SK-N-SH (cell line): ENCODE measurements around the gene RS1. TPM values are rescaled to one million over a fixed set of nuclear protein-coding genes. Genes with fewer than 3 reads are reported as not detected.

Experiments used
- CTCF ChIA-PET: fragments of 300-600, 350-600 bp; formaldehyde crosslinking; extraction: SDS; loops from one replicate; lab custom pipeline; 2021; lab: Yijun Ruan, JAX
- POLR2A ChIA-PET: fragments of 350-600 bp; sonication (Branson Sonifier 250); formaldehyde crosslinking; extraction: SDS; loops from one replicate; lab custom pipeline; 2020; ENCODE audit warnings: antibody characterized with exemption, inconsistent platforms; lab: Yijun Ruan, JAX
- DNase-seq: peaks from one replicate; pipeline ENCODE4 v3.0.0; 2012
- H2AFZ ChIP-seq: fragments of 200-600 bp; sonication (generic); 2 replicates; pipeline ENCODE4 v1.8.1; 2016; ENCODE audit warnings: antibody characterized with exemption, mild to moderate bottlenecking, low read depth
- H3F3A ChIP-seq: fragments of 200-600 bp; sonication (generic); replicated peaks from 2 replicates; pipeline ENCODE3; 2016; ENCODE audit warnings: antibody characterized with exemption, mild to moderate bottlenecking; ENCODE audit not compliant: insufficient read depth
- H3K27ac ChIP-seq, 2 experiments: fragments of 200-500 bp in 1 of 2; fragments of 200-600 bp in 1 of 2; sonication (Bioruptor generic) in 1 of 2; sonication (generic), shearing (Covaris generic) in 1 of 2; 2 replicates each; pipeline versions ENCODE4 v1.5.1 to v1.6.1; 2014 to 2016; ENCODE audit warnings: low read depth in 2 of 2, inconsistent platforms in 1 of 2, low read length in 1 of 2, mild to moderate bottlenecking in 1 of 2, mixed read lengths in 1 of 2
- H3K27me3 ChIP-seq: fragments of 200-600 bp; sonication (generic), shearing (Covaris generic); 2 replicates; pipeline ENCODE4 v1.6.1; 2016; ENCODE audit warnings: mixed run types; ENCODE audit not compliant: insufficient read depth
- H3K36me3 ChIP-seq, 2 experiments: fragments of 200-500 bp in 1 of 2; fragments of 200-600 bp in 1 of 2; sonication (Bioruptor generic) in 1 of 2; sonication (generic) in 1 of 2; replicated peaks in 1 of 2; 2 replicates each; pipeline versions ENCODE3 to v1.5.1; 2014 to 2016; ENCODE audit warnings: low read length in 1 of 2, mild to moderate bottlenecking in 1 of 2; ENCODE audit not compliant: insufficient read depth in 2 of 2, control insufficient read depth in 1 of 2
- H3K4me1 ChIP-seq, 2 experiments: fragments of 200-500 bp in 1 of 2; fragments of 200-600 bp in 1 of 2; sonication (Bioruptor generic) in 1 of 2; sonication (generic), shearing (Covaris generic) in 1 of 2; 2 replicates each; pipeline versions ENCODE4 v1.5.1 to v1.6.1; 2014 to 2016; ENCODE audit warnings: low read depth in 1 of 2, low read length in 1 of 2, mixed run types in 1 of 2; ENCODE audit not compliant: insufficient read depth in 2 of 2, control insufficient read depth in 1 of 2
- H3K4me2 ChIP-seq: fragments of 200-600 bp; sonication (generic), shearing (Covaris generic); 2 replicates; pipeline ENCODE4 v1.6.1; 2017; ENCODE audit warnings: mixed run types
- H3K4me3 ChIP-seq, 2 experiments: fragments of 200-500 bp in 1 of 2; fragments of 200-600 bp in 1 of 2; sonication (Bioruptor generic) in 1 of 2; sonication (generic), shearing (Covaris generic) in 1 of 2; 2 replicates each; pipeline versions ENCODE4 v1.5.1 to v1.8.1; 2014 to 2016; ENCODE audit warnings: low read depth in 2 of 2, inconsistent platforms in 1 of 2, low read length in 1 of 2, mild to moderate bottlenecking in 1 of 2, mixed read lengths in 1 of 2, moderate library complexity in 1 of 2
- H3K79me2 ChIP-seq: fragments of 200-600 bp; sonication (generic); 2 replicates; pipeline ENCODE4 v1.8.1; 2017; ENCODE audit warnings: mild to moderate bottlenecking; ENCODE audit not compliant: insufficient read depth
- H3K9ac ChIP-seq: fragments of 200-600 bp; sonication (generic); 2 replicates; pipeline ENCODE4 v1.6.1; 2017; ENCODE audit warnings: mixed run types
- H3K9me2 ChIP-seq: fragments of 200-600 bp; sonication (generic); 2 replicates; pipeline ENCODE4 v1.6.1; 2017; ENCODE audit warnings: mixed run types
- H3K9me3 ChIP-seq: fragments of 200-600 bp; sonication (generic); 2 replicates; pipeline ENCODE4 v1.6.1; 2017; ENCODE audit warnings: mixed run types, mild to moderate bottlenecking, moderate library complexity
- H4K20me1 ChIP-seq: fragments of 200-600 bp; sonication (generic); 2 replicates; pipeline ENCODE4 v1.6.1; 2017; ENCODE audit warnings: mild to moderate bottlenecking, mixed run types; ENCODE audit not compliant: insufficient read depth
- CHD2 ChIP-seq: fragments of 150-350 bp; IDR thresholded peaks from 2 replicates; pipeline ENCODE4 v1.6.1; 2018; ENCODE audit warnings: low read length; ENCODE audit not compliant: partially characterized antibody
- CTCF ChIP-seq: fragments of 200-600 bp; sonication (generic); IDR thresholded peaks from 2 replicates; pipeline ENCODE4 v1.6.1; 2017; ENCODE audit warnings: antibody characterized with exemption, mild to moderate bottlenecking, moderate library complexity
- ELF1 ChIP-seq: IDR thresholded peaks from 2 replicates; pipeline ENCODE4 v1.4.0; 2012
- FOXM1 ChIP-seq: IDR thresholded peaks from 2 replicates; pipeline ENCODE4 v1.4.0; 2012; ENCODE audit warnings: low read depth, mild to moderate bottlenecking
- GABPA ChIP-seq: IDR thresholded peaks from 2 replicates; pipeline ENCODE4 v1.4.0; 2012; ENCODE audit warnings: low read depth, mild to moderate bottlenecking
- MEF2A ChIP-seq: IDR thresholded peaks from 2 replicates; pipeline ENCODE4 v1.4.0; 2012; ENCODE audit warnings: low read depth, borderline replicate concordance
- MXI1 ChIP-seq: IDR thresholded peaks from 2 replicates; pipeline ENCODE4 v1.6.1; 2012; ENCODE audit warnings: mild to moderate bottlenecking, low read depth, low read length, improper control_type of control experiment
- RCOR1 ChIP-seq: fragments of 150-350 bp; IDR thresholded peaks from 2 replicates; pipeline ENCODE4 v1.6.1; 2017; ENCODE audit warnings: antibody characterized with exemption, low read length
- RFX5 ChIP-seq: IDR thresholded peaks from 2 replicates; pipeline ENCODE4 v1.6.1; 2012; ENCODE audit warnings: mild to moderate bottlenecking, improper control_type of control experiment, low read length
- SIN3A ChIP-seq: IDR thresholded peaks from 2 replicates; pipeline ENCODE4 v1.6.1; 2012; ENCODE audit warnings: low read depth, mild to moderate bottlenecking, low read length, moderate library complexity, borderline replicate concordance
- SMC3 ChIP-seq: IDR thresholded peaks from 2 replicates; pipeline ENCODE4 v1.6.1; 2012; ENCODE audit warnings: low read depth, low read length, improper control_type of control experiment
- TAF1 ChIP-seq: IDR thresholded peaks from 2 replicates; pipeline ENCODE4 v1.6.1; 2012; ENCODE audit warnings: low read depth, mild to moderate bottlenecking, low read length, moderate library complexity, borderline replicate concordance
- USF2 ChIP-seq: fragments of 150-350 bp; IDR thresholded peaks from 2 replicates; pipeline ENCODE4 v1.6.1; 2017; ENCODE audit warnings: antibody characterized with exemption, low read length, low read depth, borderline replicate concordance
- YY1 ChIP-seq: IDR thresholded peaks from 2 replicates; pipeline ENCODE4 v1.4.0; 2012; ENCODE audit warnings: low read depth, mild to moderate bottlenecking
- WGBS: methylation state at CpG from one replicate; pipeline ENCODE4 v1.1.6; 2017; ENCODE audit warnings: low lambda C conversion rate; 5-methylcytosine and 5-hydroxymethylcytosine counted together
- polyA plus RNA-seq, 3 experiments: library from polyadenylated mRNA; depleted of rRNA; stranded (reverse); fragments of >200 nt; gene quantifications; 2 replicates each; pipeline ENCODE4 v1.2.3, GENCODE V29; 2012
- TF ChIP-seq, protein P1 (sequence below): IDR thresholded peaks from 2 replicates; pipeline ENCODE4 v1.4.0; 2012; ENCODE audit warnings: low read depth
- TF ChIP-seq, protein P2 (sequence below): IDR thresholded peaks from 2 replicates; pipeline ENCODE4 v1.4.0; 2012; ENCODE audit warnings: low read depth, borderline replicate concordance
- TF ChIP-seq, protein P3 (sequence below): IDR thresholded peaks from 2 replicates; pipeline ENCODE4 v1.4.0; 2012; ENCODE audit warnings: low read depth, borderline replicate concordance

Gene RS1
- polyA plus RNA-seq, 1 of the 3 experiments (the other 2 are of a cell fraction), result not detected

DNA sequence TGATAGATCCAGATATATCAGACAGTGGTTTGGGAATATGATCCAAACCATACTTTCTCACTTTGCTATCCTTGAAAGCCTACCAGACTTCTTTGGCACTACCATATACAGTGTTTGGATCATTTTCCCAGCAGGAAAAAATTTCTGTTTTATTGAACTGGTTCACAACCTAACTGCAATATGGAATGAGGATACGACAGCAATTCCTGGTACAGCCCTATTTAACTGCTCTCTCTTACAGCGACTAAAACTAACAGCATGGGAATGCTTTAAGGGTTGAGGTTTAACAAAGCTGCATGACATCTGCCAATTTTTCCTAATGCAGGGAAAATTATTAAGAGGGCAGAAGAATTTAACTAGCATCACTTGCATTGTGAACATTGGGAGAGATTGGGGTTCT, 47.3 kb downstream of the RS1 start:
- H3F3A ChIP-seq, result no peaks in the 10 kb centered on the region
- CTCF ChIA-PET, result no interaction called here

More for the DNA sequence above, 47.3 kb downstream of the RS1 start:
- no peaks in the 10 kb centered on the region; the same call in 1 of the 2 replicates for H3K9me2 ChIP-seq
- POLR2A ChIA-PET, result no interaction called here
- no peak overlapping the region for H2AFZ ChIP-seq
- DNase-seq, result no peak
- H3K79me2 ChIP-seq, result no peaks in the 10 kb centered on the region
- TF ChIP-seq, protein P1, sequence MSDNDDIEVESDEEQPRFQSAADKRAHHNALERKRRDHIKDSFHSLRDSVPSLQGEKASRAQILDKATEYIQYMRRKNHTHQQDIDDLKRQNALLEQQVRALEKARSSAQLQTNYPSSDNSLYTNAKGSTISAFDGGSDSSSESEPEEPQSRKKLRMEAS, result no peak
- TF ChIP-seq USF2 (no peak), MEF2A (no peak), MXI1 (no peak), YY1 (no peak), TAF1 (no peak), CTCF (no peak), SMC3 (no peak), RFX5 (no peak), GABPA (no peak), RCOR1 (no peak), SIN3A (no peak), FOXM1 (no peak), ELF1 (no peak), CHD2 (no peak)
- TF ChIP-seq, protein P2, sequence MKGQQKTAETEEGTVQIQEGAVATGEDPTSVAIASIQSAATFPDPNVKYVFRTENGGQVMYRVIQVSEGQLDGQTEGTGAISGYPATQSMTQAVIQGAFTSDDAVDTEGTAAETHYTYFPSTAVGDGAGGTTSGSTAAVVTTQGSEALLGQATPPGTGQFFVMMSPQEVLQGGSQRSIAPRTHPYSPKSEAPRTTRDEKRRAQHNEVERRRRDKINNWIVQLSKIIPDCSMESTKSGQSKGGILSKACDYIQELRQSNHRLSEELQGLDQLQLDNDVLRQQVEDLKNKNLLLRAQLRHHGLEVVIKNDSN, result no peak
- TF ChIP-seq, protein P3, sequence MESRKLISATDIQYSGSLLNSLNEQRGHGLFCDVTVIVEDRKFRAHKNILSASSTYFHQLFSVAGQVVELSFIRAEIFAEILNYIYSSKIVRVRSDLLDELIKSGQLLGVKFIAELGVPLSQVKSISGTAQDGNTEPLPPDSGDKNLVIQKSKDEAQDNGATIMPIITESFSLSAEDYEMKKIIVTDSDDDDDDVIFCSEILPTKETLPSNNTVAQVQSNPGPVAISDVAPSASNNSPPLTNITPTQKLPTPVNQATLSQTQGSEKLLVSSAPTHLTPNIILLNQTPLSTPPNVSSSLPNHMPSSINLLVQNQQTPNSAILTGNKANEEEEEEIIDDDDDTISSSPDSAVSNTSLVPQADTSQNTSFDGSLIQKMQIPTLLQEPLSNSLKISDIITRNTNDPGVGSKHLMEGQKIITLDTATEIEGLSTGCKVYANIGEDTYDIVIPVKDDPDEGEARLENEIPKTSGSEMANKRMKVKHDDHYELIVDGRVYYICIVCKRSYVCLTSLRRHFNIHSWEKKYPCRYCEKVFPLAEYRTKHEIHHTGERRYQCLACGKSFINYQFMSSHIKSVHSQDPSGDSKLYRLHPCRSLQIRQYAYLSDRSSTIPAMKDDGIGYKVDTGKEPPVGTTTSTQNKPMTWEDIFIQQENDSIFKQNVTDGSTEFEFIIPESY, result no peak
- no peaks in the 10 kb centered on the region for H3K9me3 ChIP-seq
- H3K27me3 ChIP-seq, result no peaks in the 10 kb centered on the region
- H3K4me1 ChIP-seq, result peaks cover 0 to 2% of the 10 kb centered on the region in 2 experiments; a peak in 1 of 4 replicates
- no peak overlapping the region for H3K4me3 ChIP-seq
- H3K36me3 ChIP-seq, result peaks cover 0 to 24% of the 10 kb centered on the region in 2 experiments
- 49% methylated on average over 2 of the region's 2 CpGs for WGBS
- H3K4me2 ChIP-seq, result no peak overlapping the region
- H4K20me1 ChIP-seq, result no peaks in the 10 kb centered on the region
- H3K27ac ChIP-seq, result no peak overlapping the region
- no peak overlapping the region for H3K9ac ChIP-seq
